Measurements from ENCODE around the gene GGPS1.

GGPS1 gene

DNA sequence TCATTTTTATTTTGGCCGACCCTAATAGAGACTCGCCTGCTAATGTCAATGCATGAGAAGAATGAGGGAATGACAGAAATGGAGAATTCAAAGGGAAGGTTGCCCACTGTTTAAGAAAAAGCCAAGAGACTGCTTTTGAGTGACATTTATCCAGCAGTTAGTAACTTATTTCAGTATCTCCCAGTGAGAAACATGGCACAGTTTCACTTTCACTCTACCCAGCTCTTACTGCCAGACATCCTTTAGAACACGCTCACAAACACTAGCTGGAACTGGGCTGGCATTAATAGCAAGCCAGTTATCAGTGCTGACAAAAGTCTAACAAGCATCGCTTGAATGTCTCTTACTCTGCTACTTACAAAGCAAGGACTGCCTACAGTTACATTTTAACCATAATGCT lies 8.5 kb downstream of the GGPS1 start:
- H3K4me1 ChIP-seq (ENCODE audit: control insufficient read depth, insufficient read depth, low read length, poor library complexity, severe bottlenecking): peaks cover 12% of the 10 kb centered on the region
- H3K27ac ChIP-seq (ENCODE audit: insufficient read depth, low read length, poor library complexity, severe bottlenecking): peak overlapping the region; percentile 51
- H3K27me3 ChIP-seq (replicated peaks; ENCODE audit: control insufficient read depth, insufficient read depth, low read length, poor library complexity, severe bottlenecking): no peaks in the 10 kb centered on the region
- no peak for DNase-seq
- peak overlapping the region; percentile 20 for H3K4me3 ChIP-seq (ENCODE audit: insufficient read depth, low read depth, low read length, poor library complexity, severe bottlenecking)
- peaks cover 13% of the 10 kb centered on the region for H3K36me3 ChIP-seq (ENCODE audit: control insufficient read depth, insufficient read depth, low read length)
- no peaks in the 10 kb centered on the region for H3K9me3 ChIP-seq (ENCODE audit: control insufficient read depth, low read length)

DNA sequence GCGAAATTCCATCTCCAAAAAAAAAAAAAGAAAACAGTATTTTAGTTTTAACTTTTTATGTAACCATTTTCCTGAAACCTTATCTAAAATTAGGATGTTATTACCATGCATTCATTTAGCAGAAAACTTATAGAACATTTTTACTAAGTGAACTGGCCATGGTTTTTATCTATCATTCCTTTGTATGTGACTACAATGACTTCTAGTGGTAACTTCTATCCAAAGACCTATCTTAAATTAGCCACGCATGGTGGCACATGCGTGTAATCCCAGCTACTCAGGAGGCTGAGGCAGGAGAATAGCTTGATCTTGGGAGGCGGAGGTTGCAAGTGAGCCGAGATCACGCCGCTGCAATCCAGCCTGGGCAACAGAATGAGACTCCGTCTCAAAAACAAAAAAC lies 11.4 kb downstream of the GGPS1 start:
- Histone ChIP-seq H3K36me3 (ENCODE audit: control insufficient read depth, insufficient read depth, low read length) (peaks cover 24% of the 10 kb centered on the region), H3K4me1 (ENCODE audit: control insufficient read depth, insufficient read depth, low read length, poor library complexity, severe bottlenecking) (peaks cover 6% of the 10 kb centered on the region), H3K27me3 (replicated peaks; ENCODE audit: control insufficient read depth, insufficient read depth, low read length, poor library complexity, severe bottlenecking) (no peaks in the 10 kb centered on the region), H3K9me3 (ENCODE audit: control insufficient read depth, low read length) (no peaks in the 10 kb centered on the region), H3K27ac (ENCODE audit: insufficient read depth, low read length, poor library complexity, severe bottlenecking) (no peak overlapping the region), H3K4me3 (ENCODE audit: insufficient read depth, low read depth, low read length, poor library complexity, severe bottlenecking) (no peak overlapping the region)
- no peak for DNase-seq

DNA sequence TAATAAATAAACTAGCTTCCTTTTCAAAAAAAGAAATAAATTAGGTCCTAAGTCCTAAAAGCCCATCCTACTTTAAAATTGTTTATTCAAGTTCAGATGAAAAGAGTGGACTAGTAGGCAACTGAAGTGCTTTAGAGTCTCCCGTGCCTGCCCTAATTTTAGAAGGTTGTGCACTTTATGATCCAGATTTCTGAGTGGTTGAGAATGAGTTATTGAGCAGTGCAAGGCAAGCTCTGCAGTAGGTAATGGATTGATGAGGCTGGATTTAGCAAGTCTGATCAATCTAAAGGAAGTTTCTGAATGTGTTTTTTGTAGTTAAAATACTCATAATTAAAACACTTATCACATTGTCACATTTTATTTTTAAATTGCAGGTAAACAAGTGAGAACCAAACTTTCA lies 13.0 kb downstream of the GGPS1 start:
- Histone ChIP-seq H3K4me1 (ENCODE audit: control insufficient read depth, insufficient read depth, low read length, poor library complexity, severe bottlenecking) (peaks cover 6% of the 10 kb centered on the region), H3K4me3 (ENCODE audit: insufficient read depth, low read depth, low read length, poor library complexity, severe bottlenecking) (no peak overlapping the region), H3K27ac (ENCODE audit: insufficient read depth, low read length, poor library complexity, severe bottlenecking) (no peak overlapping the region), H3K27me3 (replicated peaks; ENCODE audit: control insufficient read depth, insufficient read depth, low read length, poor library complexity, severe bottlenecking) (no peaks in the 10 kb centered on the region), H3K36me3 (ENCODE audit: control insufficient read depth, insufficient read depth, low read length) (peaks cover 15% of the 10 kb centered on the region), H3K9me3 (ENCODE audit: control insufficient read depth, low read length) (no peaks in the 10 kb centered on the region)
- no peak for DNase-seq

DNA sequence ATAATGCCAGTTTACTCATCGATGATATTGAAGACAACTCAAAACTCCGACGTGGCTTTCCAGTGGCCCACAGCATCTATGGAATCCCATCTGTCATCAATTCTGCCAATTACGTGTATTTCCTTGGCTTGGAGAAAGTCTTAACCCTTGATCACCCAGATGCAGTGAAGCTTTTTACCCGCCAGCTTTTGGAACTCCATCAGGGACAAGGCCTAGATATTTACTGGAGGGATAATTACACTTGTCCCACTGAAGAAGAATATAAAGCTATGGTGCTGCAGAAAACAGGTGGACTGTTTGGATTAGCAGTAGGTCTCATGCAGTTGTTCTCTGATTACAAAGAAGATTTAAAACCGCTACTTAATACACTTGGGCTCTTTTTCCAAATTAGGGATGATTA lies 13.7 kb downstream of the GGPS1 start:
- Histone ChIP-seq H3K27me3 (replicated peaks; ENCODE audit: control insufficient read depth, insufficient read depth, low read length, poor library complexity, severe bottlenecking) (no peaks in the 10 kb centered on the region), H3K4me3 (ENCODE audit: insufficient read depth, low read depth, low read length, poor library complexity, severe bottlenecking) (no peak overlapping the region), H3K4me1 (ENCODE audit: control insufficient read depth, insufficient read depth, low read length, poor library complexity, severe bottlenecking) (peaks cover under 1% of the 10 kb centered on the region), H3K9me3 (ENCODE audit: control insufficient read depth, low read length) (no peaks in the 10 kb centered on the region), H3K36me3 (ENCODE audit: control insufficient read depth, insufficient read depth, low read length) (peaks cover 15% of the 10 kb centered on the region), H3K27ac (ENCODE audit: insufficient read depth, low read length, poor library complexity, severe bottlenecking) (no peak overlapping the region)
- DNase-seq: no peak

DNA sequence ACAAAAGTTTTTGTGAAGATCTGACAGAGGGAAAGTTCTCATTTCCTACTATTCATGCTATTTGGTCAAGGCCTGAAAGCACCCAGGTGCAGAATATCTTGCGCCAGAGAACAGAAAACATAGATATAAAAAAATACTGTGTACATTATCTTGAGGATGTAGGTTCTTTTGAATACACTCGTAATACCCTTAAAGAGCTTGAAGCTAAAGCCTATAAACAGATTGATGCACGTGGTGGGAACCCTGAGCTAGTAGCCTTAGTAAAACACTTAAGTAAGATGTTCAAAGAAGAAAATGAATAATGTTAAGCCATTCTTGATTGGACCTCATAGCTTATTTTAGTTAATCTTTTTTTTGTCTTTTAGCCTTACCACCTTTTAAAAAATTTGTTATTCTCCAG lies 14.1 kb downstream of the GGPS1 start:
- no peak overlapping the region for H3K4me3 ChIP-seq (ENCODE audit: insufficient read depth, low read depth, low read length, poor library complexity, severe bottlenecking)
- no peaks in the 10 kb centered on the region for H3K27me3 ChIP-seq (replicated peaks; ENCODE audit: control insufficient read depth, insufficient read depth, low read length, poor library complexity, severe bottlenecking)
- DNase-seq: no peak
- no peaks in the 10 kb centered on the region for H3K4me1 ChIP-seq (ENCODE audit: control insufficient read depth, insufficient read depth, low read length, poor library complexity, severe bottlenecking)
- H3K27ac ChIP-seq (ENCODE audit: insufficient read depth, low read length, poor library complexity, severe bottlenecking): no peak overlapping the region
- H3K9me3 ChIP-seq (ENCODE audit: control insufficient read depth, low read length): no peaks in the 10 kb centered on the region
- peaks cover 15% of the 10 kb centered on the region for H3K36me3 ChIP-seq (ENCODE audit: control insufficient read depth, insufficient read depth, low read length)

DNA sequence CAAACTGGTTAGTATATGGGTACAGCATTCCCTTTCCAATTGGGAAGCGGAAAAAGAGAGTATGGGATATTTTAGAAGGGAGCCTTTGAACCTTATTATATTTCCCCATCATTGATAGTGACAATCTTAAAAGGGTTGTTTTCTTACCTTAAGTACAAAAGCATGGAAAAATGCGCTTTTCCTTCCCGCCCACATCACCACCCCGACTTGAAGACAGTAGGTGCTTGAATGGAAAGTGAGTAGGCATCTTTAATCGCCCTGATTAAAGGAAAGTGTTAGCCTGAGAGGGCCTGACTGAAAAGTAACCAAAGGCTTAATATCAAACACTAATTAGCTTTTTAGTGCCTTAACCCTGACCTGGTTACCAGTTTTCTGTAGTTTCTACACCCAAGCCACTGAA lies 15.4 kb downstream of the GGPS1 start:
- DNase-seq: no peak

DNA sequence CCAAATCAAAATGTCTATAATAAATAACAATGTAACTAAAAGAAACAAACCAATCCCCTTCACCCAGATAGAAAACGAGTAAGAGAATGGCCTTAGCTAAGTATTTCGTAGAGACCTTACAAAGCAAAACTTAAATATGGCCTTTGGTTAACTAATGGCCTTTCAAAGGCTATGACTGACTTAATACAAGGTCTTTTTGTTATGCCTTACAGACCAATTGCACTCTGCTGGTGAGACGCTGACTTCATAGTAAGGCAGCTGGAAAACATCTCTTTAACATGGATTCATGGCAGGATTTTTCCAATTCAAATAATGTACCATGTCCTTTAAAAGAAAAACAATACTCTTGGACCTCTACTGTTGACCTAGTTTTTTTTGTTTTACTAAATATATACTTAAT lies 23.1 kb downstream of the GGPS1 start:
- DNase-seq: no peak

More for the DNA sequence above, 15.4 kb downstream of the GGPS1 start:
- Histone ChIP-seq H3K27ac (ENCODE audit: insufficient read depth, low read length, poor library complexity, severe bottlenecking) (no peak overlapping the region), H3K36me3 (ENCODE audit: control insufficient read depth, insufficient read depth, low read length) (peaks cover 15% of the 10 kb centered on the region), H3K27me3 (replicated peaks; ENCODE audit: control insufficient read depth, insufficient read depth, low read length, poor library complexity, severe bottlenecking) (no peaks in the 10 kb centered on the region), H3K4me3 (ENCODE audit: insufficient read depth, low read depth, low read length, poor library complexity, severe bottlenecking) (no peak overlapping the region), H3K9me3 (ENCODE audit: control insufficient read depth, low read length) (no peaks in the 10 kb centered on the region), H3K4me1 (ENCODE audit: control insufficient read depth, insufficient read depth, low read length, poor library complexity, severe bottlenecking) (no peaks in the 10 kb centered on the region)

DNA sequence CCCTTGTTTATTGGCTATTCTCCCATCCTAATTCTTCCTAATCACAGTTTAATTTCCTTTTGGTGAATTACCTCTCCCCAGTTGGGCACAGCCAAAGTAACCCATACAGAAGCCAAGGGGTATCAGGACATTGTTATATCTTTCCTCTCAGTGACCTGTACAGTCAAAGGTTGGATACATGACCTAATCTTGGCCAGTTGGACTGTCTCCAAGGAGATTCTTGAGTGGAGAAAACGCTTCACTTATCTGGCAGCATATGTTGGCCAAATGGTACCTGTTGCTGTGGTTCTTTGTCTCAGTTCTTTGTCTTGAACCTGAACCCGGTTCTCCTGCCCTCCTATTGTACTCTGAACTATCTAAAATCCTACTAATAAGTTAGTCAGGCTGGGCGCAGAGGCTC lies 23.5 kb downstream of the GGPS1 start:
- Histone ChIP-seq H3K9me3 (ENCODE audit: control insufficient read depth, low read length) (no peaks in the 10 kb centered on the region), H3K27ac (ENCODE audit: insufficient read depth, low read length, poor library complexity, severe bottlenecking) (no peak overlapping the region), H3K27me3 (replicated peaks; ENCODE audit: control insufficient read depth, insufficient read depth, low read length, poor library complexity, severe bottlenecking) (no peaks in the 10 kb centered on the region), H3K4me1 (ENCODE audit: control insufficient read depth, insufficient read depth, low read length, poor library complexity, severe bottlenecking) (no peaks in the 10 kb centered on the region), H3K4me3 (ENCODE audit: insufficient read depth, low read depth, low read length, poor library complexity, severe bottlenecking) (no peak overlapping the region), H3K36me3 (ENCODE audit: control insufficient read depth, insufficient read depth, low read length) (no peaks in the 10 kb centered on the region)
- no peak for DNase-seq

More for the DNA sequence above, 23.1 kb downstream of the GGPS1 start:
- H3K36me3 ChIP-seq (ENCODE audit: control insufficient read depth, insufficient read depth, low read length): no peaks in the 10 kb centered on the region
- no peaks in the 10 kb centered on the region for H3K4me1 ChIP-seq (ENCODE audit: control insufficient read depth, insufficient read depth, low read length, poor library complexity, severe bottlenecking)
- no peaks in the 10 kb centered on the region for H3K27me3 ChIP-seq (replicated peaks; ENCODE audit: control insufficient read depth, insufficient read depth, low read length, poor library complexity, severe bottlenecking)
- H3K9me3 ChIP-seq (ENCODE audit: control insufficient read depth, low read length): no peaks in the 10 kb centered on the region
- H3K27ac ChIP-seq (ENCODE audit: insufficient read depth, low read length, poor library complexity, severe bottlenecking): no peak overlapping the region
- H3K4me3 ChIP-seq (ENCODE audit: insufficient read depth, low read depth, low read length, poor library complexity, severe bottlenecking): no peak overlapping the region

DNA sequence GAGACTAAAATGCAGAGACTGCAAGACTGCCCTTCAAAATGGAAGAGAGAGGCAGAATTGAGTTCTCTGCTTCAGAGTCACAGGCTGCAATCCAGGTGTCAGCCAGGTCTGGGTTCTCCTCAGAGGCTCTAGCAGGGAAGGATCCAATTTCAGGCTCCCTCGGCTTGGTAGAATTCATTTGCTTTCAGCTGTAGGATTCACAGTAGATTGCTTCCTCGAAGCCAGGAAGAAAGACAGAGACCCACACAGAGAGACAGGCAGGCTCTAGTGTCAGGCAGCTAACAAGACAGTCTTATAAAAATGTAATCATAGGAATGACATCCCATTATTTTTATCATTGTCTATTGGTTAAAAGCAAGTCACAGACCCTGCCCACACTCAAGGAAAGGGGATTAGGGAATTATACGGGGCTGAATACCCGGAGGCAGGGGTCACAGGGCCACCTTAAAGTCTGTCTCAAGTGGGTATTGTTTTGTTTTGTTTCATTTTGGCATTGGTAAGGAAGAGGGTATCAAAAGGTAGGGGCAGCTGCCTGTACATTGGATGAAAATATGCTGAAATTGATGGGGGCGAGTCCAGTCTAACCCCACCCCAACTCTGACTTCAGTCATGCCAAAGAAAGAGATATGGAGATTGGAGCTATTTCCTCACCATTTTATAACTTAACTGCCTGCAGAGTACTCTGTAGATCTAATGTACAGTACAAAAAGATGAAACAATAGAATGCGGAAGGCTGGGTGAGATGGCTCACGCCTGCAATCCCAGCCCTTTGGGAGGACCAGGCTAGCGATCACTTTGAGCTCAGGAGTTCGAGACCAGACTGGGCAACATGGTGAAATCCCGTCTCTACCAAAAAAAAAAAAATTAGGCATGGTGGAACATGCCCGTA lies 29.4 kb downstream of the GGPS1 start:
- no peaks in the 10 kb centered on the region for H3K27me3 ChIP-seq (replicated peaks; ENCODE audit: control insufficient read depth, insufficient read depth, low read length, poor library complexity, severe bottlenecking)
- no peaks in the 10 kb centered on the region for H3K36me3 ChIP-seq (ENCODE audit: control insufficient read depth, insufficient read depth, low read length)
- H3K9me3 ChIP-seq (ENCODE audit: control insufficient read depth, low read length): no peaks in the 10 kb centered on the region
- H3K4me1 ChIP-seq (ENCODE audit: control insufficient read depth, insufficient read depth, low read length, poor library complexity, severe bottlenecking): no peaks in the 10 kb centered on the region
- no peak overlapping the region for H3K4me3 ChIP-seq (ENCODE audit: insufficient read depth, low read depth, low read length, poor library complexity, severe bottlenecking)
- DNase-seq: no peak
- H3K27ac ChIP-seq (ENCODE audit: insufficient read depth, low read length, poor library complexity, severe bottlenecking): no peak overlapping the region

DNA sequence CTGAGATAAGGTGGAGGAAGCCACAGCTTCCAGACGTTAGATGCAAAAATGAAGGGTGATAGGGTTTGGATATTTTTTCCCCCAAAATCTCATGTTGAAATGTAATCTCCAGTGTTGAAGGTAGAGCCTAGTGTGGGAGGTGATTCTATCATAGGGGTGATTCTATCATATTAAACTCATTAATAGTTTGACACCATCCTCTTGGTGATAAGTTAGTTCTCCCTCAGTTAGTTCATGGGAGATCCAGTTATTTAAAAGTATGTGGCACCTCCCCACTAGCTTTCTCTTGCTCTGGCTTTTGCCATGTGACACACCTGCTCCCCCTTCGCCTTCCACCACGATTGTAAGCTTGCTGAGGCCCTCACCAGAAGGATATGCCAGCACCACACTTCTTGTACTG lies 30.5 kb downstream of the GGPS1 start:
- no peaks in the 10 kb centered on the region for H3K4me1 ChIP-seq (ENCODE audit: control insufficient read depth, insufficient read depth, low read length, poor library complexity, severe bottlenecking)
- no peak overlapping the region for H3K4me3 ChIP-seq (ENCODE audit: insufficient read depth, low read depth, low read length, poor library complexity, severe bottlenecking)
- H3K36me3 ChIP-seq (ENCODE audit: control insufficient read depth, insufficient read depth, low read length): no peaks in the 10 kb centered on the region
- no peak for DNase-seq
- H3K9me3 ChIP-seq (ENCODE audit: control insufficient read depth, low read length): no peaks in the 10 kb centered on the region
- H3K27ac ChIP-seq (ENCODE audit: insufficient read depth, low read length, poor library complexity, severe bottlenecking): no peak overlapping the region
- no peaks in the 10 kb centered on the region for H3K27me3 ChIP-seq (replicated peaks; ENCODE audit: control insufficient read depth, insufficient read depth, low read length, poor library complexity, severe bottlenecking)

Measured in effector memory CD4-positive, alpha-beta T cell (primary cell).